Endothelial cell of umbilical vein (primary cell): ENCODE results near the gene NPPA. TPM values are rescaled to one million over a fixed set of nuclear protein-coding genes. Genes with fewer than 3 reads are reported as not detected.

ENCODE experiments used
- BruUV-seq: library from RNA; stranded (reverse); fragments of 400-500 nt; replicated peaks from 2 replicates; lab custom pipeline; 2021; lab: Mats Ljungman, UMichigan
- CTCF ChIA-PET: fragments of 300-600, 350-600 bp; sonication (Branson Sonifier 250); formaldehyde crosslinking; loops from one replicate; lab custom pipeline; 2021; ENCODE audit warnings: antibody characterized with exemption, inconsistent platforms; lab: Charles Lee
- POLR2A ChIA-PET: fragments of 300-600, 350-600 bp; sonication (Branson Sonifier 250); formaldehyde crosslinking; loops from one replicate; lab custom pipeline; 2021; ENCODE audit warnings: antibody characterized with exemption, inconsistent platforms; lab: Charles Lee
- DNase-seq: peaks from one replicate; pipeline ENCODE4 v3.0.0-alpha.2; 2011; ENCODE audit warnings: low read depth, low spot score
- FAIRE-seq: peaks from 2 replicates; lab custom pipeline; 2011; peaks lifted over from hg19 to GRCh38; lab: Jason Lieb, UNC
- H2AFZ ChIP-seq: 2 replicates; pipeline ENCODE4 v1.6.0; 2012; ENCODE audit warnings: low read depth, low read length, control low read depth, inconsistent platforms
- H3K27ac ChIP-seq: 2 replicates; pipeline ENCODE4 v1.5.1; 2011; ENCODE audit warnings: low read depth, mild to moderate bottlenecking, control low read depth, low read length, moderate library complexity; ENCODE audit not compliant: insufficient read depth
- H3K27me3 ChIP-seq, 2 experiments: 2 replicates each; pipeline versions ENCODE4 v1.6.0 to v1.6.1; 2011; ENCODE audit warnings: low read length in 2 of 2, mixed read lengths in 1 of 2; ENCODE audit not compliant: control insufficient read depth in 2 of 2, insufficient read depth in 2 of 2
- H3K36me3 ChIP-seq, 2 experiments: 2 replicates in 1 of 2; 3 replicates in 1 of 2; pipeline ENCODE4 v1.5.1; 2011; ENCODE audit warnings: low read length in 2 of 2, mild to moderate bottlenecking in 1 of 2, moderate library complexity in 1 of 2; ENCODE audit not compliant: control insufficient read depth in 2 of 2, insufficient read depth in 2 of 2; ENCODE audit errors: extremely low read depth in 1 of 2
- H3K4me1 ChIP-seq: 3 replicates; pipeline ENCODE4 v1.5.1; 2011; ENCODE audit warnings: mild to moderate bottlenecking, low read length; ENCODE audit not compliant: control insufficient read depth, insufficient read depth; ENCODE audit errors: extremely low read depth
- H3K4me2 ChIP-seq: 2 replicates; pipeline ENCODE4 v1.6.1; 2011; ENCODE audit warnings: low read length, control low read depth, mixed read lengths; ENCODE audit not compliant: insufficient read depth
- H3K4me3 ChIP-seq, 3 experiments: fragments of 200-600 bp in 1 of 3; sonication (generic), shearing (Covaris generic) in 1 of 3; replicated peaks in 1 of 3; 2 replicates each; pipeline ENCODE4 v1.5.1; 2011 to 2016; ENCODE audit warnings: control low read depth in 3 of 3, low read length in 3 of 3, mild to moderate bottlenecking in 2 of 3, inconsistent platforms in 1 of 3, low read depth in 1 of 3, moderate library complexity in 1 of 3; ENCODE audit not compliant: insufficient read depth in 1 of 3
- H3K79me2 ChIP-seq: 2 replicates; pipeline ENCODE4 v1.6.0; 2012; ENCODE audit warnings: low read length, inconsistent platforms; ENCODE audit not compliant: control insufficient read depth, insufficient read depth
- H3K9ac ChIP-seq: replicated peaks from 2 replicates; pipeline ENCODE3; 2011; ENCODE audit warnings: low read length, control low read depth; ENCODE audit not compliant: insufficient read depth; ENCODE audit errors: extremely low read depth
- H3K9me1 ChIP-seq: replicated peaks from 3 replicates; pipeline ENCODE4 v1.6.0; 2011; ENCODE audit warnings: mild to moderate bottlenecking, low read length; ENCODE audit not compliant: control insufficient read depth, insufficient read depth; ENCODE audit errors: extremely low read depth
- H3K9me3 ChIP-seq: replicated peaks from 2 replicates; pipeline ENCODE4 v1.5.1; 2012; ENCODE audit warnings: low read length, inconsistent platforms; ENCODE audit not compliant: control insufficient read depth, insufficient read depth
- H4K20me1 ChIP-seq: replicated peaks from 2 replicates; pipeline ENCODE3; 2011; ENCODE audit warnings: mild to moderate bottlenecking, low read length; ENCODE audit not compliant: control insufficient read depth, insufficient read depth; ENCODE audit errors: extremely low read depth
- EZH2 ChIP-seq: IDR thresholded peaks from 2 replicates; pipeline ENCODE4 v1.6.1; 2012; ENCODE audit warnings: borderline replicate concordance, low read depth, mild to moderate bottlenecking, moderate library complexity, low read length, inconsistent platforms; ENCODE audit not compliant: severe bottlenecking
- GATA2 ChIP-seq: IDR thresholded peaks from 2 replicates; pipeline ENCODE4 v1.7.0; 2011; ENCODE audit warnings: low read depth, mild to moderate bottlenecking, moderate library complexity, mixed read lengths, low read length; ENCODE audit not compliant: insufficient read length, insufficient read depth
- JUN ChIP-seq: IDR thresholded peaks from 2 replicates; pipeline ENCODE4 v1.6.1; 2011; ENCODE audit warnings: borderline replicate concordance, low read depth; ENCODE audit not compliant: insufficient read length, insufficient read depth
- MYC ChIP-seq: IDR thresholded peaks from one replicate; pipeline ENCODE4 v1.6.1; 2011; ENCODE audit warnings: mild to moderate bottlenecking, low read depth, low read length
- POLR2A ChIP-seq: IDR thresholded peaks from 2 replicates; pipeline ENCODE4 v1.6.1; 2012; ENCODE audit warnings: low read depth, mild to moderate bottlenecking, control low read depth, low read length
- POLR2AphosphoS5 ChIP-seq: IDR thresholded peaks from 2 replicates; pipeline ENCODE4 v1.6.1; 2012; ENCODE audit warnings: low read depth, mild to moderate bottlenecking, control low read depth, low read length, moderate library complexity; ENCODE audit not compliant: insufficient read depth
- dilution Hi-C: fragments of 300-500 bp; cut with MboI; formaldehyde crosslinking; loops from one replicate; pipeline ENCODE4 v1.15.0; 2019; ENCODE audit warnings: low sequenced_read_pairs; ENCODE audit not compliant: extremely low pct_ligation_motif_present
- intact Hi-C: fragments of 100-400 bp; cut with micrococcal nuclease; formaldehyde crosslinking; loops from one replicate; pipeline ENCODE4 v1.10.0; 2022
- polyA plus RNA-seq, 4 experiments: library from polyadenylated mRNA; depleted of rRNA in 3 of 4; stranded (reverse) in 3 of 4; unstranded in 1 of 4; fragments of >200 nt; gene quantifications; 2 replicates each; pipeline versions ENCODE4 v1.2.1 to v1.2.3, GENCODE V29; 2011 to 2012; ENCODE audit warnings: missing spikeins in 1 of 4
- total RNA-seq: library from RNA; stranded (reverse); gene quantifications from 2 replicates; pipeline ENCODE4 v1.2.3, GENCODE V29; 2021
- TF ChIP-seq, protein P1 (sequence below), 2 donors: IDR thresholded peaks; 1 replicate in 1 of 2; 2 replicates in 1 of 2; pipeline ENCODE4 v1.5.1; 2011; ENCODE audit warnings: low read length in 2 of 2, mild to moderate bottlenecking in 2 of 2, moderate library complexity in 2 of 2, control low read depth in 1 of 2, inconsistent platforms in 1 of 2, low read depth in 1 of 2; ENCODE audit not compliant: insufficient read depth in 1 of 2; ENCODE audit errors: extremely low read depth in 1 of 2
- TF ChIP-seq, protein P2 (sequence below): IDR thresholded peaks from 2 replicates; pipeline ENCODE4 v1.6.1; 2011; ENCODE audit not compliant: insufficient read depth, insufficient read length

The NPPA gene
- total and polyA plus RNA-seq, 2 donors (not counting 3 experiments of a cell fraction or from before 2014, with no cell fraction given), result not detected

DNA sequence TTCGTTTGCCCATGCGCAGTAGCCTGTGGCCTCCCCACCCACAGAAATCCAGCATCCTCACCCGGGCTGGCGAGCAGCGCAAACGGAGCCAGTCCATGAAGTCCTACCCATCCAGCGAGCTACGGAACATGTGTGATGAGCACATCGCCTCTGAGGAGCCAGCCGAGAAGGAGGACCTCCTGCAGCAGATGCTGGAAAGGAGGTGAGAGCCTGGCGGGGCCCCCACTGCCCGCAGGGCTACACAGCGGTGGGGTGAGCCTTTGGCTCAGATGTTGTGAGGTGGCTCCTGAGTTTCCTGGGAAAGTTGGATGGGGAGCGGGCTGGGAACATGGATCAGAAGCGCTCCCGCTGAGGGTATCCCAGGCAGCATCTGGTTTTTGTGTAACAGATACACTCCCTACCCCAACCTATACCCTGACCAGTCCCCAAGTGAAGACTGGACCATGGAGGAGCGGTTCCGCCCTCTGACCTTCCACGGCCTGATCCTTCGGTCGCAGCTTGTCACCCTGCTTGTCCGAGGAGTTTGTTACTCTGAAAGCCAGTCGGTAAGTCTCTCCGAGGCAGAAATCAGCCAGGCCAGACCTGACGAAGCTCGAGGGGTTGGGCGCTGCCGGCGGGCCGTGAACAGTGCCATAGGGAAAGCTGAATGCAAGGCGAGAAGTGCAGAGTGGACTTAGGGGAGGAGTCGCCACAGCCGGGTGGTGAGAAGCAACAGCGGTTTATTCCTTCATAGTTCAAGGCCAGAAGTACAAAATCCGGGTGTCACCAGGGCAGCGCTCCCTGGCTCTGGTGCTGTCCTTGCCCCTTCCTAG, 10.4 kb downstream of the NPPA start:
- H3K4me2 ChIP-seq, result no peak overlapping the region
- CTCF ChIA-PET, result interaction anchor here (1.2 to 5.2 kb wide), 7 partner anchors 11 to 195 kb away, joined by 3 to 42 read pairs (median 4); partner anchors contain the start of gene NPPA
- FAIRE-seq, result no peak
- DNase-seq, result no peak
- H3K9me1 ChIP-seq, result no peaks in the 10 kb centered on the region
- intact Hi-C loops, result no loop called here
- POLR2A ChIA-PET, result interaction anchor here (0.6 to 2.0 kb wide), 3 partner anchors 71 to 72 kb away, joined by 3 to 11 read pairs (median 6); no protein-coding TSS in a partner anchor
- no TSS peak for BruUV-seq
- no peaks in the 10 kb centered on the region for H3K9me3 ChIP-seq
- no peak overlapping the region for H3K27ac ChIP-seq
- H4K20me1 ChIP-seq, result no peaks in the 10 kb centered on the region
- peaks cover 20 to 67% of the 10 kb centered on the region in 2 experiments for H3K36me3 ChIP-seq
- peaks cover 7% of the 10 kb centered on the region for H3K4me1 ChIP-seq
- no peak overlapping the region for H3K9ac ChIP-seq
- no peaks in the 10 kb centered on the region for H3K79me2 ChIP-seq
- no peak overlapping the region for H2AFZ ChIP-seq
- dilution Hi-C loops, result no loop called here
- no peak for TF ChIP-seq POLR2A
- no peak for TF ChIP-seq POLR2AphosphoS5
- H3K27me3 ChIP-seq, result no peaks in the 10 kb centered on the region
- H3K4me3 ChIP-seq, result no peak overlapping the region

DNA sequence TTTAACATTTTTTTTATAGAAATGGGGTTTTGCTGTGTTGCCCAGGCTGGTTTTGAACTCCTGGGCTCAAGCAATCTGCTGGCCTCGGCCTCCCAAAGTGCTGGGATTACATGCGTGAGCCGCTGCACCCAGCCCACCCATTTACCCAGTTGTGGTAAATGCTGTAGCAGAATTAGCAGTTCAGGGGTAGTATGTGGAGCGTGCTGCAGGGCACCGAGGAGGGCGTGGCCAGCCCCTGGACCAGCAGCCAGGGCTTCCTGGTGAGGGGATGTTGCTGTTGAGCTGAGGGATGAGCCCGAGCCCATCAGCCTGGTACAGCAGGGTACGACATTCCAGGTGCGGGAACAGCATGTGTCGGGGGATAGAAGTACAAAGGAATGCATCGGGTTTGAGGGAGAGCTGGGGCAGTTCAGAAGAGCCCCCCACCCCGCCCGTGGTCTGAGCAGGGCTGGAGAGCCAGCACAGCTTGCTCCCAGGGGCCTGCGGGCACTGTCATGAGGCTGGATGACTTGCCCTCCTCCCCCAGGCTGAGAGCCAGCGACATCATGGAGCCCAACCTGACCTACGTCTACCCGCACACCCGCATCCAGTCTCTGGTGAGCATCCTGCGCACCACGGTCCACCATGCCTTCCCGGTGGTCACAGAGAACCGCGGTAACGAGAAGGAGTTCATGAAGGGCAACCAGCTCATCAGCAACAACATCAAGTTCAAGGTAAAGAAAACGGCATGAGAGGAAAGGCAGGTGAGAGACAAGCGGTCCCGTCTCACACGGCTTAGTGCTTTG, 11.9 kb downstream of the NPPA start:
- no peak for FAIRE-seq
- Histone ChIP-seq H3K9ac (no peak overlapping the region), H3K9me1 (no peaks in the 10 kb centered on the region), H4K20me1 (no peaks in the 10 kb centered on the region), H3K4me2 (no peak overlapping the region), H3K36me3 (peaks cover 14 to 64% of the 10 kb centered on the region in 2 experiments), H3K27ac (no peak overlapping the region), H2AFZ (no peak overlapping the region), H3K27me3 (no peaks in the 10 kb centered on the region), H3K79me2 (no peaks in the 10 kb centered on the region), H3K4me3 (no peak overlapping the region), H3K4me1 (no peaks in the 10 kb centered on the region), H3K9me3 (no peaks in the 10 kb centered on the region)
- no peak for DNase-seq
- POLR2A ChIA-PET, result interaction anchor here (2.0 kb wide), 1 partner anchor 73 kb away, joined by 6 read pairs; no protein-coding TSS in a partner anchor
- intact Hi-C loops (no loop called here), dilution Hi-C loops (no loop called here)
- TF ChIP-seq MYC (no peak), POLR2AphosphoS5 (no peak), POLR2A (no peak), JUN (no peak), GATA2 (no peak), EZH2 (no peak)
- TF ChIP-seq, protein P1, sequence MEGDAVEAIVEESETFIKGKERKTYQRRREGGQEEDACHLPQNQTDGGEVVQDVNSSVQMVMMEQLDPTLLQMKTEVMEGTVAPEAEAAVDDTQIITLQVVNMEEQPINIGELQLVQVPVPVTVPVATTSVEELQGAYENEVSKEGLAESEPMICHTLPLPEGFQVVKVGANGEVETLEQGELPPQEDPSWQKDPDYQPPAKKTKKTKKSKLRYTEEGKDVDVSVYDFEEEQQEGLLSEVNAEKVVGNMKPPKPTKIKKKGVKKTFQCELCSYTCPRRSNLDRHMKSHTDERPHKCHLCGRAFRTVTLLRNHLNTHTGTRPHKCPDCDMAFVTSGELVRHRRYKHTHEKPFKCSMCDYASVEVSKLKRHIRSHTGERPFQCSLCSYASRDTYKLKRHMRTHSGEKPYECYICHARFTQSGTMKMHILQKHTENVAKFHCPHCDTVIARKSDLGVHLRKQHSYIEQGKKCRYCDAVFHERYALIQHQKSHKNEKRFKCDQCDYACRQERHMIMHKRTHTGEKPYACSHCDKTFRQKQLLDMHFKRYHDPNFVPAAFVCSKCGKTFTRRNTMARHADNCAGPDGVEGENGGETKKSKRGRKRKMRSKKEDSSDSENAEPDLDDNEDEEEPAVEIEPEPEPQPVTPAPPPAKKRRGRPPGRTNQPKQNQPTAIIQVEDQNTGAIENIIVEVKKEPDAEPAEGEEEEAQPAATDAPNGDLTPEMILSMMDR (IDR thresholded peaks at IDR 0.05; ENCODE audit: extremely low read depth in 1 of 2, insufficient read depth in 1 of 2, low read depth in 1 of 2, low read length in 2 of 2), result no peak
- TF ChIP-seq, protein P2, sequence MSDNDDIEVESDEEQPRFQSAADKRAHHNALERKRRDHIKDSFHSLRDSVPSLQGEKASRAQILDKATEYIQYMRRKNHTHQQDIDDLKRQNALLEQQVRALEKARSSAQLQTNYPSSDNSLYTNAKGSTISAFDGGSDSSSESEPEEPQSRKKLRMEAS, result no peak
- CTCF ChIA-PET, result interaction anchor here (1.3 kb wide), 1 partner anchor 138 kb away, joined by 4 read pairs; no protein-coding TSS in a partner anchor
- no TSS peak for BruUV-seq
